ENCODE results near the gene FKBP2. TPM values are rescaled to one million over a fixed set of nuclear protein-coding genes. Genes with fewer than 3 reads are reported as not detected.

Gene FKBP2
- polyA plus RNA-seq, 1 donor from 2014 or later = 101 TPM

- peaks cover 6% of the 10 kb centered on the region for H3K36me3 Mint-ChIP-seq
- H3K27me3 Mint-ChIP-seq = no peaks in the 10 kb centered on the region
- peak overlapping the region; percentile 10 to 98 (median 79) for H3K27ac Mint-ChIP-seq
- peaks cover 21 to 34% (median 24%) of the 10 kb centered on the region in 3 donors for H3K4me1 Mint-ChIP-seq
- H3K9me3 Mint-ChIP-seq = no peaks in the 10 kb centered on the region
- peak overlapping the region; percentile 63 to 96 (median 78) for H3K4me3 Mint-ChIP-seq
These were observed 31.9 kb upstream of the FKBP2 start for GRCh38 chr11:64208796-64209562.

DNA sequence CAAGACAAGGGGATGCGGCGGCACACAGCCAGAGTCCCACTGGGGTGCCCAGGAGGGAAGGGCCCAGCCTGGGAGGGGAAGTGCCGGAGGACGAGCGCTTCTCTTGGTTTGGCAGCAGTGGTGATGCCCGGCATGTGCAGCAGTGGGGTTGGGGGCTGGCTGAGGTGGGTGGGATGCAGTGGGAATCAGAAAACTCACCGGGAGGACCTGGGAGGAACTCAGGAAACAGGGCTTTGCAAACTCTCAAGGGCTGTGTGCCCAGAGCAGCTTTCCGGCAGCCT, 31.4 kb upstream of the FKBP2 start:
- H3K9me3 Mint-ChIP-seq = no peaks in the 10 kb centered on the region
- H3K27ac Mint-ChIP-seq = peak overlapping the region in 1 of 3 donors; percentile 62
- peaks cover 19 to 31% (median 22%) of the 10 kb centered on the region in 3 donors for H3K4me1 Mint-ChIP-seq
- H3K36me3 Mint-ChIP-seq = peaks cover 4% of the 10 kb centered on the region
- H3K4me3 Mint-ChIP-seq = peak overlapping the region in 1 of 4 donors; percentile 74
- H3K27me3 Mint-ChIP-seq = no peaks in the 10 kb centered on the region

DNA sequence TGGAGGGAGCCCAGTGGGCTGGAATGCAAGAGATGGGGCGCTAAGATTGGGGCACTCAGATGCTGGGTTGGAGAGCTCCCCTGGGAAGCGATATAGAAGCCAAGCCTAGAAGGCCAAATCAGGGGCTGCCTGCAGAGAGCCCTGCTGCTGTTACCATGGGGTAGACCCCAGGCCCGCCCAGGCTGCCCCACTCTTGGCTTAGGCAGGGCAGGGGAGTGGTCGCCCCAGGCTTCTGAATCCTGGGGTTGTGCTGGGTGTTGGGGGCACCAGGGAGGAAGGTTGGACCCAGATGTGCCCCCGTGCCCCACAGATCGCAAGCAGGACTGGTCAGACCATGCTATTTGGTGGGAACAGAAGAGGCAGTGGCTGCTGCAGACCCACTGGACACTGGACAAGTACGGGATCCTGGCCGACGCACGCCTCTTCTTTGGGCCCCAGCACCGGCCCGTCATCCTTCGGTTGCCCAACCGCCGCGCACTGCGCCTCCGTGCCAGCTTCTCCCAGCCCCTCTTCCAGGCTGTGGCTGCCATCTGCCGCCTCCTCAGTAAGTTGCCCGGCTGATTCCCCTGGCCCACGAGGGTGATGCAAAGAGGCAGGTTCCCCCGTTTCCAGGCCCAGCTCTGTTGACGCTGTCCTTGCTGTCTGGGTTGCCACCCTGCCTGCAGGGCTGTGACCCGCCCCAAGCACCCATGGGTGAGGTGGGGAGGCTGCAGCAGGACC, 30.4 kb upstream of the FKBP2 start:
- no peaks in the 10 kb centered on the region for H3K27me3 Mint-ChIP-seq
- H3K9me3 Mint-ChIP-seq = no peaks in the 10 kb centered on the region
- peak overlapping the region in 1 of 3 donors; percentile 62 for H3K27ac Mint-ChIP-seq
- H3K4me3 Mint-ChIP-seq = peak overlapping the region in 2 of 4 donors; percentile 39 to 74
- H3K36me3 Mint-ChIP-seq = peaks cover 4% of the 10 kb centered on the region
- H3K4me1 Mint-ChIP-seq = peaks cover 12 to 30% (median 17%) of the 10 kb centered on the region in 3 donors

DNA sequence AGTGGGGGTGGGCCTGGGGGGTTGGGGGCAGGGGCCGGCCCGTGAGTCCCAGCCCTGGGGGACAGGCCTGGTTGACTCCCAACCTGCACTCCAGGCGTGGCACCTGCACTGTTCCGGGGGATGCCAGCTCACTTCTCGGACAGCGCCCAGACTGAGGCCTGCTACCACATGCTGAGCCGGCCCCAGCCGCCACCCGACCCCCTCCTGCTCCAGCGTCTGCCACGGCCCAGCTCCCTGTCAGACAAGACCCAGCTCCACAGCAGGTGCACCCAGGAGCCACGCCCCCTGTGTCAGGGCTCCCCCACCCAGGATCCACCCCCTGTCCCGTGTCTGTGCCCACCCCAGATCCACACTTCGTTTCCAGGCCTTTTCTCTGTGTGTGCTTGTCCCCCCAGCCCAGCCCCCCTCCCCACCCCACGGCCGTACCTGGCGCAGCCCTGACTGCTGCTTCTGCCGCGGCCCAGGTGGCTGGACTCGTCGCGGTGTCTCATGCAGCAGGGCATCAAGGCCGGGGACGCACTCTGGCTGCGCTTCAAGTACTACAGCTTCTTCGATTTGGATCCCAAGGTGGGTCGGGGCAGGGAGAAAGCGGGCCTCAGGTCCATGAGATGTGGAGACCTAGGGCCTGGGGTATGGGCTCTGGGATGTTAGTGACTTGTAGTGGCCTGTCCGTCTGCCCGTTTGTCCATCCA, 29.6 kb upstream of the FKBP2 start:
- H3K27ac Mint-ChIP-seq = no peak overlapping the region
- no peaks in the 10 kb centered on the region for H3K27me3 Mint-ChIP-seq
- H3K9me3 Mint-ChIP-seq = no peaks in the 10 kb centered on the region
- H3K4me3 Mint-ChIP-seq = no peak overlapping the region
- H3K36me3 Mint-ChIP-seq = peaks cover 4% of the 10 kb centered on the region
- H3K4me1 Mint-ChIP-seq = peaks cover 7 to 23% (median 11%) of the 10 kb centered on the region in 3 donors

GRCh38 chr11:64216879-64217278, 24.0 kb upstream of the FKBP2 start:
- peaks cover 4% of the 10 kb centered on the region for H3K36me3 Mint-ChIP-seq
- H3K4me3 Mint-ChIP-seq = peak overlapping the region in 1 of 4 donors; percentile 23
- H3K4me1 Mint-ChIP-seq = peaks cover 4 to 13% (median 7%) of the 10 kb centered on the region in 3 donors
- no peaks in the 10 kb centered on the region for H3K9me3 Mint-ChIP-seq
- no peaks in the 10 kb centered on the region for H3K27me3 Mint-ChIP-seq
- peak overlapping the region in 1 of 3 donors; percentile 27 for H3K27ac Mint-ChIP-seq

DNA sequence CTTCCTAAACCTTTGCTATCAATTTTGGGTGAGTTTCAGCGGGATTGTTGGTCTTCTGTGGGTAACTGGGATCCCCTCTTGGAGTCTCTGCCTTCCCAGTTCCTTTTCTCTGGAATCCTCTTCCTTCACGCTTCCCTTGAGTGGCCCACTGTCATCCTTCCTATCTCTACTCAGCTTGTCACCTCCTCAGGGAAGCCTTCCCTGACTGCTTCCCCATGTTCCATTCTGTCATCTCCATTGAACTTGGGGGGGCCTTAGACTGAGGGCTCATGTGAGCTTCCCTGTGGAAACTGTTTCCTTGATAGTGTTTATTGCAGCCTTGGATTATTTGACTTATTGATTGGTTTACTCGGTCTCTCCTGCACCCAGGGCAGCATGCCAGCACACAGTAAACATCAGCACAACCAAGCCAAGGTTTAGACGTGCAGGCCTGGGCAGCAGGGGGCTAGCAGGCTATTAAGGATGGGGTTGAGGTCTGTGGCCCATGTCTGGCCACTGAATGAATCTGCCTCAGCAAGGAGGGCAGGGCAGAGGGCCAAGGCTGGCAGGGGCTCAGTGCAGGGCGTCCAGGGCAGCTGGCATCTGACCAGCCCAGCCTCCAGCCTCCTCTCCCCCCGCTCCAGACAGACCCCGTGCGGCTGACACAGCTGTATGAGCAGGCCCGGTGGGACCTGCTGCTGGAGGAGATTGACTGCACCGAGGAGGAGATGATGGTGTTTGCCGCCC, 22.1 kb upstream of the FKBP2 start:
- Mint-ChIP-seq H3K4me1 (peaks cover 0 to 5% (median 2%) of the 10 kb centered on the region in 3 donors), H3K36me3 (peaks cover 2% of the 10 kb centered on the region), H3K4me3 (no peak overlapping the region), H3K27me3 (no peaks in the 10 kb centered on the region), H3K9me3 (no peaks in the 10 kb centered on the region), H3K27ac (peak overlapping the region in 1 of 3 donors; percentile 62)

DNA sequence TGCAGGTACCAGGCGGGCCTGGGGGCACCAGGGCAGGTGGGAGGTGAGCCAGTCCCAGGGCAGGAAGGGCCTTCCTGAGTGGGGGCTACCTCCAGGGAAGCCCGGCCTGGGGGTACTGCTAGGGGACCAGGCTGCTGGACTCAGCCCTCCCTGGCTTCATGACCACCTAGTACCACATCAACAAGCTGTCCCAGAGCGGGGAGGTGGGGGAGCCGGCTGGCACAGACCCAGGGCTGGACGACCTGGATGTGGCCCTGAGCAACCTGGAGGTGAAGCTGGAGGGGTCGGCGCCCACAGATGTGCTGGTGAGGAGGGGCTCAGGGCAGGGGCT, 21.6 kb upstream of the FKBP2 start:
- Mint-ChIP-seq H3K27me3 (no peaks in the 10 kb centered on the region), H3K4me1 (peaks cover 0 to 4% (median 2%) of the 10 kb centered on the region in 3 donors), H3K27ac (no peak overlapping the region)

DNA sequence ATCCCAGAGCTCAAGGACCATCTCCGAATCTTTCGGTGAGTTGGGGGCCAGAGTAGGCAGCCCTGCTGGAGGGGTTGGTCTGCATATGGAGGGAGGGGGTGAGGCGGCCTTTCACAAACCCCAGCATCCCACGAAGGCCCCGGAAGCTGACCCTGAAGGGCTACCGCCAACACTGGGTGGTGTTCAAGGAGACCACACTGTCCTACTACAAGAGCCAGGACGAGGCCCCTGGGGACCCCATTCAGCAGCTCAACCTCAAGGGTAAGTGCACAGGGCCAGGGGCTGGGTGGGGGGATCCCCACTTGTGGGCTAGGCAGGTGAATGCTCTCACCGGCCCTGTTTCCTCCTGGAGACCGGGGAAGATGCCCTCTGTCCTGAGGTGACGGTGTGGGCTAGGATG, 21.1 kb upstream of the FKBP2 start:
- H3K9me3 Mint-ChIP-seq = no peaks in the 10 kb centered on the region
- no peak overlapping the region for H3K27ac Mint-ChIP-seq
- H3K4me1 Mint-ChIP-seq = peaks cover 0 to 4% (median 2%) of the 10 kb centered on the region in 3 donors
- no peaks in the 10 kb centered on the region for H3K27me3 Mint-ChIP-seq
- no peaks in the 10 kb centered on the region for H3K36me3 Mint-ChIP-seq
- no peak overlapping the region for H3K4me3 Mint-ChIP-seq

More for the DNA sequence above, 21.6 kb upstream of the FKBP2 start:
- H3K9me3 Mint-ChIP-seq = no peaks in the 10 kb centered on the region
- H3K36me3 Mint-ChIP-seq = no peaks in the 10 kb centered on the region
- H3K4me3 Mint-ChIP-seq = no peak overlapping the region

- H3K27me3 Mint-ChIP-seq = no peaks in the 10 kb centered on the region
- no peaks in the 10 kb centered on the region for H3K36me3 Mint-ChIP-seq
- H3K4me3 Mint-ChIP-seq = no peak overlapping the region
- H3K4me1 Mint-ChIP-seq = peaks cover 3 to 4% (median 4%) of the 10 kb centered on the region in 3 donors
- H3K9me3 Mint-ChIP-seq = no peaks in the 10 kb centered on the region
- H3K27ac Mint-ChIP-seq = no peak overlapping the region
These were observed 20.6 kb upstream of the FKBP2 start for GRCh38 chr11:64220271-64220670.

DNA sequence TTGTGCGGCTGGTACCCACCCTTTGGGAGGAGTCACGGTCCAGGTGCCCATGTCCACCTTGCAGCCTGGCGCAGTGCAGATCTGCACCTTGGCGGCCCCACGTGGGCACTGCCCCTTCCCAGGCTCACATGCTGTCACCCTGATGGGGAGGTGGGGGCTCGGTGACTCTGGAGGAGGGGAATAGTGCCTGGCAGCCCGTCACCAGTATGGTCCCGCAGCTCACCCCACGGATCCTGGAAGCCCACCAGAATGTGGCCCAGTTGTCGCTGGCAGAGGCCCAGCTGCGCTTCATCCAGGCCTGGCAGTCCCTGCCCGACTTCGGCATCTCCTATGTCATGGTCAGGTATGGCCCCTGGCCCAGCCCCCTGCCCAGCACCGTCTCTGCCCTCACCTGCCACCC, 20.1 kb upstream of the FKBP2 start:
- Mint-ChIP-seq H3K36me3 (no peaks in the 10 kb centered on the region), H3K27ac (no peak overlapping the region)

DNA sequence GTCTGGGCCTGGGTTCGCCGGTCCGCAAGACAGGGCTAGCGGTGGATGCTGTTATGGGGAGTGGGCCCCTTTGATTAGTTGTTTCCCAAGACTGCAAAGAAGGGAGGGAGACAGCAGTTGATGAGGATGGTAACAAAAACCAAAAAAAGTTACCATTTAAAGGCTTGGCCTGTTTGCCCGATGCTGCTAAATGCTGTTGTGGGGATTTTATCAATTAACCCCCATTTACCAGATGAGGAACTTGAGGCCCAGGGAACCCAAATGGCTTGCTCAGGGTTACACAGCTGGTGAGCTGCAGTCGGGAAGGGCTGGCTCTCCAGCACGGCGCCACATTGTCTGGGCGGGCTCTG, 18.3 kb upstream of the FKBP2 start:
- no peaks in the 10 kb centered on the region for H3K27me3 Mint-ChIP-seq
- H3K4me1 Mint-ChIP-seq = peaks cover 6 to 12% (median 12%) of the 10 kb centered on the region in 3 donors
- no peaks in the 10 kb centered on the region for H3K36me3 Mint-ChIP-seq
- peak overlapping the region in 1 of 3 donors; percentile 58 for H3K27ac Mint-ChIP-seq
- H3K4me3 Mint-ChIP-seq = no peak overlapping the region
- H3K9me3 Mint-ChIP-seq = no peaks in the 10 kb centered on the region

More for the DNA sequence above, 20.1 kb upstream of the FKBP2 start:
- H3K4me3 Mint-ChIP-seq = no peak overlapping the region
- H3K9me3 Mint-ChIP-seq = no peaks in the 10 kb centered on the region
- no peaks in the 10 kb centered on the region for H3K27me3 Mint-ChIP-seq
- peaks cover 4 to 5% (median 4%) of the 10 kb centered on the region in 3 donors for H3K4me1 Mint-ChIP-seq

DNA sequence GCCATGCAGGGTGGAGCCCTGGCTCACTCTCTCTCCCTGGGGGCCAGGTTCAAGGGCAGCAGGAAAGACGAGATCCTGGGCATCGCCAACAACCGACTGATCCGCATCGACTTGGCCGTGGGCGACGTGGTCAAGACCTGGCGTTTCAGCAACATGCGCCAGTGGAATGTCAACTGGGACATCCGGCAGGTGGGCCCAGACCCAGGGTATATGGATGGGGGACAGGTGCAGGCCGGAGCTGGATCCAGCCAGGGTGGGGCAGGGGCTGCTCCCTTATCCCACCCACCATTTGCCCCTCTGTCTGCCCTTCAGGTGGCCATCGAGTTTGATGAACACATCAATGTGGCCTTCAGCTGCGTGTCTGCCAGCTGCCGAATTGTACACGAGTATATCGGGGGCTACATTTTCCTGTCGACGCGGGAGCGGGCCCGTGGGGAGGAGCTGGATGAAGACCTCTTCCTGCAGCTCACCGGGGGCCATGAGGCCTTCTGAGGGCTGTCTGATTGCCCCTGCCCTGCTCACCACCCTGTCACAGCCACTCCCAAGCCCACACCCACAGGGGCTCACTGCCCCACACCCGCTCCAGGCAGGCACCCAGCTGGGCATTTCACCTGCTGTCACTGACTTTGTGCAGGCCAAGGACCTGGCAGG, 17.8 kb upstream of the FKBP2 start:
- Mint-ChIP-seq H3K36me3 (no peaks in the 10 kb centered on the region), H3K4me3 (no peak overlapping the region), H3K27me3 (no peaks in the 10 kb centered on the region), H3K27ac (peak overlapping the region in 2 of 3 donors; percentile 35 to 58), H3K4me1 (peaks cover 8 to 13% (median 12%) of the 10 kb centered on the region in 3 donors), H3K9me3 (no peaks in the 10 kb centered on the region)

- H3K27ac Mint-ChIP-seq = peak overlapping the region; percentile 81 to 95 (median 91)
- peaks cover 12 to 16% (median 14%) of the 10 kb centered on the region in 3 donors for H3K4me1 Mint-ChIP-seq
- no peaks in the 10 kb centered on the region for H3K27me3 Mint-ChIP-seq
- no peaks in the 10 kb centered on the region for H3K36me3 Mint-ChIP-seq
- no peaks in the 10 kb centered on the region for H3K9me3 Mint-ChIP-seq
- peak overlapping the region in 3 of 4 donors; percentile 74 to 98 (median 95) for H3K4me3 Mint-ChIP-seq
These were observed 16.6 kb upstream of the FKBP2 start for GRCh38 chr11:64224151-64224890.
